ENCODE measurements around the gene MBD2. TPM values are rescaled to one million over a fixed set of nuclear protein-coding genes. Genes with fewer than 3 reads are reported as not detected.

The MBD2 gene
- total RNA-seq, 1 experiment from 2014 or later = 79.1 TPM

- H3K27ac ChIP-seq (ENCODE audit: low read depth, low read length) = peak overlapping the region; percentile 95
- intact Hi-C loops (cut with micrococcal nuclease) = loop anchor here (1.0 to 5.0 kb wide), 3 partner anchors 46 to 123 kb away; partner anchors contain the start of gene MBD2
- TF ChIP-seq YY1 (IDR thresholded peaks at IDR 0.05; ENCODE audit: extremely low read depth, insufficient replicate concordance, low read depth, low read length) (peak; percentile 54), SP1 (IDR thresholded peaks at IDR 0.05; ENCODE audit: low read depth) (peak; percentile 25; the same call in 1 of the 2 replicates), POLR2AphosphoS5 (IDR thresholded peaks at IDR 0.05; ENCODE audit: low read depth, low read length) (no peak; the same call in none of the 2 replicates), CTCF (IDR thresholded peaks at IDR 0.05 in 2 of 3, conservative IDR thresholded peaks at IDR 0.05 in 1 of 3; ENCODE audit: borderline replicate concordance in 1 of 3, insufficient read depth in 1 of 3, low read depth in 2 of 3, low read length in 2 of 3) (peak; percentile 31 to 58 (median 42); a peak in 4 of 6 replicates), SRF (IDR thresholded peaks at IDR 0.05; ENCODE audit: low read depth) (no peak), RAD21 (IDR thresholded peaks at IDR 0.05; ENCODE audit: low read depth) (peak; percentile 59), SIN3A (IDR thresholded peaks at IDR 0.05; ENCODE audit: low read depth) (peak; percentile 58; the same call in 1 of the 2 replicates), ZNF274 (IDR thresholded peaks at IDR 0.05; ENCODE audit: low read depth, low read length) (no peak), ZFX (IDR thresholded peaks at IDR 0.05) (peak; percentile 45; the same call in 1 of the 2 replicates), CBX3 (IDR thresholded peaks at IDR 0.05; ENCODE audit: low read depth) (peak; percentile 22; the same call in 1 of the 2 replicates), MAX (IDR thresholded peaks at IDR 0.05) (peak; percentile 90)
- H3K27me3 ChIP-seq (ENCODE audit: insufficient read depth, low read length) = no peaks in the 10 kb centered on the region
- RAD21 ChIA-PET (ENCODE audit: low non-redundant PET in 1 of 2, low total read pairs in 2 of 2, uncharacterized antibody in 2 of 2, unreplicated experiment in 2 of 2) = interaction anchor here in 1 of 2 experiments (1.9 kb wide), 1 partner anchor 47 kb away, joined by 9 read pairs; no protein-coding TSS in a partner anchor
- H3K4me1 ChIP-seq (ENCODE audit: control insufficient read depth in 1 of 2, insufficient read depth in 2 of 2, low read length in 2 of 2) = peaks cover 13 to 24% of the 10 kb centered on the region in 2 experiments
- no peaks in the 10 kb centered on the region for H3K9me2 ChIP-seq (ENCODE audit: insufficient read depth)
- no peaks in the 10 kb centered on the region for H3K36me3 ChIP-seq (ENCODE audit: control insufficient read depth in 1 of 2, insufficient read depth in 2 of 2, low read length in 2 of 2)
- H4K20me1 ChIP-seq (ENCODE audit: insufficient read depth) = no peaks in the 10 kb centered on the region
- H3K4me2 ChIP-seq (ENCODE audit: low read length) = peak overlapping the region; percentile 76
- POLR2A ChIA-PET = interaction anchor here (0.7 to 2.0 kb wide), 9 partner anchors 13 to 123 kb away, joined by 3 to 9 read pairs (median 3); no protein-coding TSS in a partner anchor
- H3K9ac ChIP-seq (ENCODE audit: low read length) = peak overlapping the region; percentile 80
- no peaks in the 10 kb centered on the region for H3K9me3 ChIP-seq (ENCODE audit: control insufficient read depth in 1 of 2, insufficient read depth in 1 of 2, low read depth in 1 of 2, low read length in 2 of 2)
- peak overlapping the region; percentile 36 for H2AFZ ChIP-seq (ENCODE audit: low read depth, low read length, poor library complexity, severe bottlenecking)
- BruUV-seq (replicated peaks) = TSS peak; percentile 41
- ATAC-seq (peak; percentile 79), DNase-seq (ENCODE audit: low read depth, low spot score) (peak; percentile 68)
- H3K79me2 ChIP-seq (ENCODE audit: insufficient read depth, low read length) = no peaks in the 10 kb centered on the region
- peak overlapping the region; percentile 65 to 67 for H3K4me3 ChIP-seq (replicated peaks in 1 of 2; ENCODE audit: low read depth in 1 of 2, low read length in 2 of 2)
- CTCF ChIA-PET = interaction anchor here (1.2 to 2.8 kb wide), 5 partner anchors 47 to 122 kb away, joined by 3 to 12 read pairs (median 4); partner anchors contain the start of genes C18orf54 and STARD6
Observed at GRCh38 chr18:54269893-54270844, 45.7 kb upstream of the MBD2 start.

Measured in HCT116 (cell line).